Activated CD8-positive, alpha-beta memory T cell treated with anti-CD3 and anti-CD28 coated beads for 48 hours (primary cell): Measurements from ENCODE around the gene ELOA2.
"Not testable (repeated sequence)": the region's sequence is repeated elsewhere in the genome, so short reads cannot be mapped to it uniquely, and the experiment has no call there.

Source experiments
- DNase-seq, 3 experiments: peaks; one replicate each; pipeline ENCODE4 v3.0.0-alpha.2; 2020; ENCODE audit warnings: low read depth in 2 of 3, low spot score in 2 of 3

The ELOA2 gene, protein sequence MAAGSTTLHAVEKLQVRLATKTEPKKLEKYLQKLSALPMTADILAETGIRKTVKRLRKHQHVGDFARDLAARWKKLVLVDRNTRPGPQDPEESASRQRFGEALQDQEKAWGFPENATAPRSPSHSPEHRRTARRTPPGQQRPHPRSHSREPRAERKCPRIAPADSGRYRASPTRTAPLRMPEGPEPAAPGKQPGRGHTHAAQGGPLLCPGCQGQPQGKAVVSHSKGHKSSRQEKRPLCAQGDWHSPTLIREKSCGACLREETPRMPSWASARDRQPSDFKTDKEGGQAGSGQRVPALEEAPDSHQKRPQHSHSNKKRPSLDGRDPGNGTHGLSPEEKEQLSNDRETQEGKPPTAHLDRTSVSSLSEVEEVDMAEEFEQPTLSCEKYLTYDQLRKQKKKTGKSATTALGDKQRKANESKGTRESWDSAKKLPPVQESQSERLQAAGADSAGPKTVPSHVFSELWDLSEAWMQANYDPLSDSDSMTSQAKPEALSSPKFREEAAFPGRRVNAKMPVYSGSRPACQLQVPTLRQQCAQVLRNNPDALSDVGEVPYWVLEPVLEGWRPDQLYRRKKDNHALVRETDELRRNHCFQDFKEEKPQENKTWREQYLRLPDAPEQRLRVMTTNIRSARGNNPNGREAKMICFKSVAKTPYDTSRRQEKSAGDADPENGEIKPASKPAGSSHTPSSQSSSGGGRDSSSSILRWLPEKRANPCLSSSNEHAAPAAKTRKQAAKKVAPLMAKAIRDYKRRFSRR

DNA sequence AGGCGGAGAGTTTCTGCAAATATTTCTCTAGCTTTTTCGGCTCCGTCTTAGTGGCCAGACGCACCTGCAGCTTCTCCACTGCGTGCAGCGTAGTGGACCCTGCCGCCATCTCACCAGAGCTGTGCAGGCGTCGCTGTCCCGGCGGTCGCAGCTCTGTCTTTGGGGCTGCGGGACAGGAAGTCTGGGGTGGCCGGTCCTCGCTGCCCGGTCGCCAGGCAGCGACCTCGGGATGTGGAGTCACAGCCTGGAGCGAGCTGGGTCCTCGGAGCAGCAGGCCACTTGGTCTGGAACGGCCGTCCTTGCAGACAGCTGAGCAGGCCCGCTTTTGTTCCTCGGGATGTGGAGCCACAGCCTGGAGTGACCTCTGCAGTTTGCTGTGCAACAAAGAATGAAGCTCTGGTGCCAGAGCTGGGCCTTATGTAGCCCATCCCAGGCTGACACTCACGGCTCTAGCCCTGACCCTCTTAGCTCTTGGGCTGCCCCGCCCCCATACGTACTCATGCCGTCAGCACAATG lies at the start of gene ELOA2:
TSS of gene ELOA2 (minus strand) at position 466 of the 516 bp plus-strand sequence. CDS start at position 109, 357 bp downstream.
- no peak for DNase-seq

- DNase-seq, result no peak
Measured at GRCh38 chr18:47081578-47081977, 46.2 kb upstream of the ELOA2 start.

DNA sequence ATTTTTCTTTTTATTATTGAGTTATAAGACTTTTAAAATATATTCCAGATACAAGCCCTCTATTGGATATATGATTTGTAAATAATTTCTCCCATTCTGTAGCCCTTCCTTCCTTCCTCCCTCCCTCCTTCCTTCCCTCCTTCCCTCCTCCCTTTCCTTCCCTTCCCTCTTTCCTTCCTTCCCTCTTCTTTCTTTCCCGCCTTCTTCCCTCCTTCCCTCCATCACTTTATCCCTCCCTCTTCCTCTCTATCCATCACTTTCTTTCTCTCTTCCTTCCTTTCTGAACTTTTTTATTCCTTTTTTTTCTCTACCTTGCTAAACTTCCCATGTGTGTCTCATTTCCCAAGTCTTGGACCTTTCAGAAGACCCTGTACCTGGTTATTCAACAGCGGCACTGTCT lies 45.5 kb upstream of the ELOA2 start:
- no peak for DNase-seq

DNA sequence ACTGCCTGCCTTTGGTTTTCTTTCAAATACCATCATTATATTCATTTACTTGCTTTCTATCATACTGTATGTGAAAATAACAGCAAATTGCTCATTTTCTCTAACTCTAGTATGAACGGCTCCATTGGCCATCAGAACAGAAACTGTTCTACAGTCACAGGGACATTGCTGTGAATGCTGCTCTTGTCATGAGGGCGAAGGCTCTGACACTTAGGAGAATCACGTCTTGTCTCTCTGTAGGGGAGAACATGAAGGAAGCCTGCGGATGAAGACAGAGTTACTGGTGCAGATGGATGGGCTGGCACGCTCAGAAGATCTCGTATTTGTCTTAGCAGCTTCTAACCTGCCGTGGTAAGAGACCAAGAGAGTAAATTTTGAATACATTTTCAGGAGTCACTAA lies 41.7 kb upstream of the ELOA2 start:
- no peak for DNase-seq

GRCh38 chr18:47075098-47075883 lies 39.9 kb upstream of the ELOA2 start:
- DNase-seq, result no peak

DNA sequence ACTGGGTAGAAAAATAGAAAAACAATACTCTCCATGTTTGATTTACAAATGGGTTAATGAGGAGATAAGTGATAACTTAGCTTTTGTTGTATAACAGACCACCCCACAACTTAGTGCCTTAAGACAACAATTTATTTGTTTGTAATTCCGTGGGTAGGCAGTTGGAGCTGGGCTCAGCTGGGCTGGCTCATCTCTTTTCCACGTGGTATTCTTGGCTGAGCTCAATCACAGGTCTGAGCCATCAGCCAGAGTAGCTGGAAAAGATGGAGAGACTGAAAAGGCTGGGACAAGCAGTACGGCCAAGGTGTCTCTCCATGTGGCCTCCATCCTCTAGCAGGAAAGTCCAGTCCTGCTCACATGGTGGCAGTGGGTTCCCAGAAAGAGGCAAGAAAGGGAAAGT lies 32.2 kb upstream of the ELOA2 start:
- no peak for DNase-seq

- DNase-seq, result no peak
Measured at GRCh38 chr18:47063096-47063495, 27.7 kb upstream of the ELOA2 start.

GRCh38 chr18:47062471-47062870 lies 27.1 kb upstream of the ELOA2 start:
- DNase-seq, result no peak

DNA sequence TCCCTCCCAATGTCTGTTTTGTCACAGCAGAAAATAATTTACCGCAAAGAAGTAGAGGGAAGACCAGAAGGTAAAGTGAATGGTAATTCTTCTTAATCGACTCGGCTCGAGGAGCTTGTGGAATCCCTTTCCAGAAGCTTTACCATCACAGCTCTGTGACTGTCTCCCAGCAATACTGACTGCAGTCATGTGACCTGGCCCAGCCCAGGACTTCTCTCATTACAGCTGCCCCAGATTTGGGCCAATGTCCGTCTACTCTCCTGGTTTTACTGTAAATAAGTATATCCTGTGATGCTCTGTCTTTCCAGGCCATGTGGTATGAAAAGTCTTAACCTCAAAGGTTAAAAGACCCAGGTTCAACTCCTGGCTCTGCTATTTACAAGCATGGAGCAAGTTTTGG lies 18.9 kb upstream of the ELOA2 start:
- no peak for DNase-seq

DNA sequence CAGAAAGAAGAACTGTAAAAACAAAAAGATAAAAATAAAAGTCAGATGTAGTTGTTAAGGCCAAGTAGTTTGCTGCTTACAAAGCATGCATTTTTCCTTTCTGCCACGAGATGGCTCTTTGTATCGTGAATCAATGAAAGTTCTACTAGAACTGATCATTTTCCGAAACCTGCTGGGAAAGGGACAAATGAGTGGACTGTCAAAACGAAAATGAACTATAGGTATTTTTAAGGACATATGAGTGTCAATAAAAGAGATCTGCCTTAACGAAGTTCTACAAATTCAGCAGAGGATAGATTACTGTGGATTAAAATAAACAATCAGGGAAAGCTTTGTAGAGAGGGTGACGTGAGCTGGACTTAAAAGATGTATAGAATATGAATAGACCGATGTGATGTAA lies 15.0 kb upstream of the ELOA2 start:
- DNase-seq, result no peak

DNA sequence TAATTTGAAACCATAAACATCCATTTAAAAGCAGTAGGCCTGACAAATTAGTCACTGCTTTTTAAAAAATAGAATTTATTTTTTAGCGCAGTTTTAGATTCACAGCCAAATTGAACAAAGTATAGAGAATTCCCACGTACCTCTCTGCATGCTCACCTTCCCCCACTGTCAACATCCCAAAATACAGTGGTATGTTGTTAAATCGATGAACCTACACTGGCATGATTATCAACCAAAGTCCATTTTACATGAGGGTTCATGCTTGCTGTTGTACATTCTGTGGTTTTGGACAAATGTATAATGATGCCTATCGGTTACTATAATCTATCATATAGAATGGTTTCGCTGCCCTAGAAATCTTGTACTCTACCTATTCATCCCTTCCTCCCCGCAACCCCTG lies 5.6 kb upstream of the ELOA2 start:
- DNase-seq, result no peak

GRCh38 chr18:47036927-47037578 lies 1.6 kb upstream of the ELOA2 start:
- DNase-seq, result no peak

GRCh38 chr18:47036298-47036874 lies 965 bp upstream of the ELOA2 start:
- no peak for DNase-seq

DNA sequence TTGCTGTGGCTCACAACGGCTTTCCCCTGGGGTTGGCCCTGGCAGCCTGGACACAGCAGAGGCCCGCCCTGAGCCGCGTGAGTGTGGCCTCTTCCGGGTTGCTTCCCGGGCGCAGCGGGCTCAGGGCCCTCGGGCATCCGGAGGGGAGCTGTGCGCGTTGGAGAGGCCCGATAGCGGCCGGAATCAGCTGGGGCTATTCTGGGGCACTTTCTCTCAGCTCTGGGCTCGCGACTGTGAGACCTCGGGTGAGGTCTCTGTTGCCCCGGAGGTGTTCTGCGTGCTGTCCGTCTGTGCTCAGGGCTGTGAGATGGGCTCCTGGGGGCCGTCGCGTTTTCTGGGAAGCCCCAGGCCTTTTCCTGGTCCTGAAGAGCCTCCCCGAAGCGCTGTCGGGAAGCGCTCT lies 830 bp downstream of the ELOA2 start:
- DNase-seq, result not testable (repeated sequence)

- no peak for DNase-seq
Measured at GRCh38 chr18:47032945-47033344, 2.5 kb downstream of the ELOA2 start.

DNA sequence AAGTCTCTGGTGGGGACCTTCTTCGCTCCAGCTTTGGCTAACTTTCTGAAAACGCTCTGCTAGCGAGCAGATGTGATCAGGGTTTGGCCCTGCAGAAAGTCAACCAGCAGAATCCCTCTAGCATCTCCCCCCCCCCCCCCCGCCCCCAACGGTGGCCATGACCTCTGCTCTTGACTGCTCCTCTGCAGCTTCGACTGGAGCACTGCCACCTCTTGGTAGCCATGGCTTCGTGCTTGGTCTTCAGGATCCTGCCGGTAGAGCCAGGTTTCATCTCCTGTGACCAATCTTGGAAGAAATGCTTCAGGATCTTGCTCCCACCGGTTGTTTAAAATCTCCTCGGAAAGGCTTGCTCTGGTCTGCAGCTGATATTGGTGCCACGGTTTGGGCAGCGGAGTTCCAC lies 4.5 kb downstream of the ELOA2 start:
- not testable (repeated sequence) for DNase-seq

GRCh38 chr18:47029684-47030353 lies 5.6 kb downstream of the ELOA2 start:
- not testable (repeated sequence) for DNase-seq

- DNase-seq, result not testable (repeated sequence)
Measured at GRCh38 chr18:47028738-47029137, 6.7 kb downstream of the ELOA2 start.

- DNase-seq, result not testable (repeated sequence)
Measured at GRCh38 chr18:47025557-47026174, 9.8 kb downstream of the ELOA2 start.
